Esophagus squamous epithelium (tissue), 5 donors: ENCODE results near the gene PLA2G2D. TPM values are rescaled to one million over a fixed set of nuclear protein-coding genes. Genes with fewer than 3 reads are reported as not detected.

Source experiments
- DNase-seq: peaks from one replicate; lab custom pipeline; 2025; lab: John Stamatoyannopoulos, UW
- H3K27ac ChIP-seq, 4 donors: fragments of 200-600 bp; sonication (generic); one replicate each; pipeline ENCODE4 v1.5.1; 2016 to 2019; ENCODE audit warnings: mild to moderate bottlenecking in 1 of 4
- H3K27me3 ChIP-seq, 4 donors: fragments of 200-600 bp; sonication (generic); 1 replicate in 3 of 4; 2 replicates in 1 of 4; pipeline versions ENCODE4 v1.5.1 to v1.6.0; 2017 to 2021; ENCODE audit warnings: antibody characterized with exemption in 1 of 4
- H3K36me3 ChIP-seq, 3 donors: fragments of 200-600 bp; sonication (generic); one replicate each; pipeline ENCODE4 v1.5.1; 2016 to 2019
- H3K4me1 ChIP-seq, 3 donors: fragments of 200-600 bp; sonication (generic); one replicate each; pipeline ENCODE4 v1.5.1; 2017 to 2019
- H3K4me3 ChIP-seq, 4 donors: fragments of 200-600 bp; sonication (generic); 1 replicate in 3 of 4; 2 replicates in 1 of 4; pipeline ENCODE4 v1.5.1; 2016 to 2019; ENCODE audit warnings: mild to moderate bottlenecking in 2 of 4, moderate library complexity in 1 of 4
- H3K9me3 ChIP-seq, 3 donors: fragments of 200-600 bp; sonication (generic); one replicate each; pipeline ENCODE4 v1.5.1; 2016 to 2019
- POLR2A ChIP-seq, 4 donors: fragments of 450-650 bp; IDR thresholded peaks; one replicate each; pipeline ENCODE4 v1.6.1; 2017; ENCODE audit warnings: antibody characterized with exemption in 4 of 4, mild to moderate bottlenecking in 4 of 4, moderate library complexity in 3 of 4
- WGBS, 2 donors: methylation state at CpG; one replicate each; pipeline ENCODE4 v1.1.5; 2018; 5-methylcytosine and 5-hydroxymethylcytosine counted together
- intact Hi-C: fragments of 100-400 bp; cut with DNase I; formaldehyde crosslinking; loops from one replicate; pipeline ENCODE4 v1.15.0; 2022
- total RNA-seq, 4 donors: library from RNA; depleted of rRNA; stranded (reverse); fragments of >200 nt; gene quantifications; one replicate each; pipeline ENCODE4 v1.1.0, GENCODE V29; 2016
- TF ChIP-seq, protein P1 (sequence below), 6 experiments: fragments of 450-650 bp in 4 of 6; fragments of 200-600 bp in 2 of 6; sonication (generic) in 2 of 6; IDR thresholded peaks; one replicate each; pipeline ENCODE4 v1.5.1; 2016 to 2019; ENCODE audit warnings: antibody characterized with exemption in 6 of 6, mild to moderate bottlenecking in 4 of 6, moderate library complexity in 4 of 6
- donor health status: DM: yes; HTN: yes; CAD: no.

PLA2G2D gene
- total RNA-seq, 4 donors from 2014 or later, result 0.19 TPM; not detected in 3

GRCh38 chr1:20153000-20153418, 33.7 kb upstream of the PLA2G2D start:
- Histone ChIP-seq H3K4me3 (no peak overlapping the region), H3K27me3 (peaks cover 0 to 14% (median 0%) of the 10 kb centered on the region in 4 donors), H3K4me1 (peaks cover 9 to 26% (median 10%) of the 10 kb centered on the region in 3 donors), H3K9me3 (peaks cover 0 to 4% (median 0%) of the 10 kb centered on the region in 3 donors), H3K27ac (peak overlapping the region in 2 of 4 donors; percentile 43 to 64), H3K36me3 (no peaks in the 10 kb centered on the region)
- DNase-seq, result no peak
- WGBS, 2 donors, result 67 to 79% methylated on average over 3 to 5 of the region's 6 CpGs
- TF ChIP-seq POLR2A (IDR thresholded peaks at IDR 0.05), result no peak
- TF ChIP-seq, protein P1, sequence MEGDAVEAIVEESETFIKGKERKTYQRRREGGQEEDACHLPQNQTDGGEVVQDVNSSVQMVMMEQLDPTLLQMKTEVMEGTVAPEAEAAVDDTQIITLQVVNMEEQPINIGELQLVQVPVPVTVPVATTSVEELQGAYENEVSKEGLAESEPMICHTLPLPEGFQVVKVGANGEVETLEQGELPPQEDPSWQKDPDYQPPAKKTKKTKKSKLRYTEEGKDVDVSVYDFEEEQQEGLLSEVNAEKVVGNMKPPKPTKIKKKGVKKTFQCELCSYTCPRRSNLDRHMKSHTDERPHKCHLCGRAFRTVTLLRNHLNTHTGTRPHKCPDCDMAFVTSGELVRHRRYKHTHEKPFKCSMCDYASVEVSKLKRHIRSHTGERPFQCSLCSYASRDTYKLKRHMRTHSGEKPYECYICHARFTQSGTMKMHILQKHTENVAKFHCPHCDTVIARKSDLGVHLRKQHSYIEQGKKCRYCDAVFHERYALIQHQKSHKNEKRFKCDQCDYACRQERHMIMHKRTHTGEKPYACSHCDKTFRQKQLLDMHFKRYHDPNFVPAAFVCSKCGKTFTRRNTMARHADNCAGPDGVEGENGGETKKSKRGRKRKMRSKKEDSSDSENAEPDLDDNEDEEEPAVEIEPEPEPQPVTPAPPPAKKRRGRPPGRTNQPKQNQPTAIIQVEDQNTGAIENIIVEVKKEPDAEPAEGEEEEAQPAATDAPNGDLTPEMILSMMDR (IDR thresholded peaks at IDR 0.05), result no peak
- intact Hi-C loops, result loop anchor here (5.0 kb wide), 2 partner anchors 56 to 236 kb away; no protein-coding TSS in a partner anchor

DNA sequence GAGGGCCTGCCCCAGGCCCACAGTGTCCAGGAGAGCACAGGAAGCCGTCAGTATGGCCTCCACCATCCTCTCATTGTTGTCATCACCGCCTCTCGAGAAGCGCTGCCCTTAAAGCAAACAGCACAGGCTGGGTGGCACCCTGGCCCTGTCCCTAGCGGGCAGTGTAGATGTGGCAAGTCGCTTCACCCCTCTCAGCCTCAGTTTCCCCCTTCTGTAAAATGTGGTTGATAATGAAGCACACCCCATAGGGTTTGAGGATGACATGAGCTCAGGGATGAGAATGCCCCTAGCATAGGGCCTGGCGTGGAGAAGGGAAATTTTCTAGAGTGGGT, 33.2 kb upstream of the PLA2G2D start:
- no peak for TF ChIP-seq POLR2A (IDR thresholded peaks at IDR 0.05)
- TF ChIP-seq, protein P1 (IDR thresholded peaks at IDR 0.05), result no peak
- 43 to 87% methylated on average over 2 to 3 of the region's 7 CpGs for WGBS, 2 donors
- H3K9me3 ChIP-seq, result peaks cover 0 to under 1% (median 0%) of the 10 kb centered on the region in 3 donors
- peaks cover 0 to 14% (median 0%) of the 10 kb centered on the region in 4 donors for H3K27me3 ChIP-seq
- no peak for DNase-seq
- H3K4me1 ChIP-seq, result peaks cover 9 to 26% (median 10%) of the 10 kb centered on the region in 3 donors
- peak overlapping the region in 2 of 4 donors; percentile 44 to 64 for H3K4me3 ChIP-seq
- no peaks in the 10 kb centered on the region for H3K36me3 ChIP-seq
- H3K27ac ChIP-seq, result peak overlapping the region in 2 of 4 donors; percentile 43 to 64
- intact Hi-C loops, result loop anchor here (5.0 kb wide), 2 partner anchors 55 to 235 kb away; no protein-coding TSS in a partner anchor

DNA sequence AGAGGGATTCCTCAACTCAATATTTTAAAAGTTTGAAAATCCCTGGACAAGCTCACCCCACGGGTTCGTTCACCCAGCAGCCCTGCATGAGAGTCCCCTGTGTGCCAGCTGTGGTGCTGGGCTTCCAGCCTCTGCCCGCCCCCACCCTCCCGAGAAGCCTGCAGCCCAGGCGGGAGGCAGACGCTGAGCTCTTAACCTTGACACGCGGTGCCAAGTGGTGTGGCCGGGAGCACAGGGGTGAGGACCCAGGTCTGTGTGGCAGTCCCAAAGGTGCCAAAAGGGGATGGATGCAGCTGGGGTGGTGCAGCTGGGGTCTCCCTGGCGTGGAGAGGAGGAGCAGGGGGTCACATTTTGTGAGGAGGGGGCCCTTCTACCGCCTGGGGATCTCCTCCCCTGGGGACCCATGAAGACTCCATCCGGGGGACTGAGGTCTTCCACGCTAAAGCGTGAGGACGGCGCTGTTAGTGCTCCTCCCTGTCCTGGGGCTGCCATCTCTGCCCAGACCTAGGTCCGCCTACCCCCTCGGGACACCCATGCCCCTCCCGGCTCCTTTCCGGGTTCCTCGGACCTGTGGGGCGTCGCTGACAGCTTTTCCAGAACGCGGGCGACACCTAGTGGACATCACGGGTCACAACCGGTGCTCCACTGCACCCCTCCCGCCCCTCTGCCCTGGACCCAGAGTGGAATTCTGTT, 32.7 kb upstream of the PLA2G2D start:
- Histone ChIP-seq H3K36me3 (no peaks in the 10 kb centered on the region), H3K9me3 (no peaks in the 10 kb centered on the region), H3K4me3 (peak overlapping the region in 3 of 4 donors; percentile 34 to 64 (median 44)), H3K27me3 (peaks cover 0 to 14% (median 0%) of the 10 kb centered on the region in 4 donors), H3K27ac (peak overlapping the region in 3 of 4 donors; percentile 2 to 64 (median 43)), H3K4me1 (peaks cover 9 to 26% (median 10%) of the 10 kb centered on the region in 3 donors)
- intact Hi-C loops, result loop anchor here (5.0 kb wide), 2 partner anchors 55 to 235 kb away; no protein-coding TSS in a partner anchor
- WGBS, 2 donors, result 0% methylated on average over 4 of the region's 29 CpGs; no CpG with 5 or more reads in 1 of the 2 donors
- no peak for TF ChIP-seq POLR2A (IDR thresholded peaks at IDR 0.05)
- TF ChIP-seq, protein P1 (IDR thresholded peaks at IDR 0.05), result peak; percentile 88 to 96 (median 90)
- DNase-seq, result no peak

- intact Hi-C loops, result loop anchor here (5.0 kb wide), 2 partner anchors 54 to 234 kb away; no protein-coding TSS in a partner anchor
- TF ChIP-seq POLR2A (IDR thresholded peaks at IDR 0.05), result no peak
- TF ChIP-seq, protein P1 (IDR thresholded peaks at IDR 0.05), result no peak
- Histone ChIP-seq H3K27ac (no peak overlapping the region), H3K9me3 (no peaks in the 10 kb centered on the region), H3K4me1 (peaks cover 9 to 26% (median 10%) of the 10 kb centered on the region in 3 donors), H3K27me3 (peaks cover 0 to 14% (median 0%) of the 10 kb centered on the region in 4 donors), H3K36me3 (no peaks in the 10 kb centered on the region), H3K4me3 (no peak overlapping the region)
- WGBS, 2 donors, result 33 to 75% methylated on average over 2 to 5 of the region's 6 CpGs
- no peak for DNase-seq
These were observed 31.6 kb upstream of the PLA2G2D start for GRCh38 chr1:20150969-20151368.

GRCh38 chr1:20150326-20150705, 31.0 kb upstream of the PLA2G2D start:
- peaks cover 0 to 14% (median 0%) of the 10 kb centered on the region in 4 donors for H3K27me3 ChIP-seq
- no peak for DNase-seq
- H3K4me1 ChIP-seq, result peaks cover 9 to 26% (median 10%) of the 10 kb centered on the region in 3 donors
- intact Hi-C loops, result loop anchor here (5.0 kb wide), 2 partner anchors 53 to 233 kb away; no protein-coding TSS in a partner anchor
- TF ChIP-seq POLR2A (IDR thresholded peaks at IDR 0.05), result no peak
- TF ChIP-seq, protein P1 (IDR thresholded peaks at IDR 0.05), result no peak
- no peak overlapping the region for H3K4me3 ChIP-seq
- H3K9me3 ChIP-seq, result no peaks in the 10 kb centered on the region
- H3K36me3 ChIP-seq, result no peaks in the 10 kb centered on the region
- no peak overlapping the region for H3K27ac ChIP-seq
- 77 to 86% methylated on average over 4 to 7 of the region's 8 CpGs for WGBS, 2 donors
